Right atrium auricular region (tissue), 2 donors: ENCODE results near the gene COMP. TPM values are rescaled to one million over a fixed set of nuclear protein-coding genes. Genes with fewer than 3 reads are reported as not detected.
"Not testable (repeated sequence)": the region's sequence is repeated elsewhere in the genome, so short reads cannot be mapped to it uniquely, and the experiment has no call there.

Source experiments
- DNase-seq: peaks from one replicate; pipeline ENCODE4 v3.0.0-alpha.2; 2019; ENCODE audit warnings: low spot score
- H3K27ac ChIP-seq, 2 donors: fragments of 200-600 bp; sonication (generic); 1 replicate in 1 of 2; 2 replicates in 1 of 2; pipeline ENCODE4 v1.5.1; 2016 to 2019
- H3K27me3 ChIP-seq, 2 donors: fragments of 200-600 bp; sonication (generic); one replicate each; pipeline versions ENCODE4 v1.5.1 to v1.6.0; 2017 to 2019
- H3K36me3 ChIP-seq: fragments of 200-600 bp; sonication (generic); one replicate; pipeline ENCODE4 v1.5.1; 2016
- H3K4me1 ChIP-seq, 2 donors: fragments of 200-600 bp; sonication (generic); one replicate each; pipeline versions ENCODE4 v1.5.1 to v1.6.0; 2017 to 2019
- H3K4me3 ChIP-seq, 2 donors: fragments of 200-600 bp; sonication (generic); 1 replicate in 1 of 2; 2 replicates in 1 of 2; pipeline ENCODE4 v1.5.1; 2017 to 2019; ENCODE audit warnings: mild to moderate bottlenecking in 1 of 2, moderate library complexity in 1 of 2
- H3K9me3 ChIP-seq, 2 donors: fragments of 200-600 bp; sonication (generic); one replicate each; pipeline ENCODE4 v1.5.1; 2019
- total RNA-seq, 2 donors: library from RNA; depleted of rRNA; stranded (reverse); fragments of >200 nt; gene quantifications; one replicate each; pipeline ENCODE4 v1.1.0, GENCODE V29; 2016
- TF ChIP-seq, protein P1 (sequence below), 2 donors: fragments of 200-600 bp; sonication (generic); IDR thresholded peaks; one replicate each; pipeline ENCODE4 v1.5.1; 2019; ENCODE audit warnings: antibody characterized with exemption in 2 of 2

COMP gene
- total RNA-seq, 2 donors from 2014 or later: 7.8 to 12.5 TPM

DNA sequence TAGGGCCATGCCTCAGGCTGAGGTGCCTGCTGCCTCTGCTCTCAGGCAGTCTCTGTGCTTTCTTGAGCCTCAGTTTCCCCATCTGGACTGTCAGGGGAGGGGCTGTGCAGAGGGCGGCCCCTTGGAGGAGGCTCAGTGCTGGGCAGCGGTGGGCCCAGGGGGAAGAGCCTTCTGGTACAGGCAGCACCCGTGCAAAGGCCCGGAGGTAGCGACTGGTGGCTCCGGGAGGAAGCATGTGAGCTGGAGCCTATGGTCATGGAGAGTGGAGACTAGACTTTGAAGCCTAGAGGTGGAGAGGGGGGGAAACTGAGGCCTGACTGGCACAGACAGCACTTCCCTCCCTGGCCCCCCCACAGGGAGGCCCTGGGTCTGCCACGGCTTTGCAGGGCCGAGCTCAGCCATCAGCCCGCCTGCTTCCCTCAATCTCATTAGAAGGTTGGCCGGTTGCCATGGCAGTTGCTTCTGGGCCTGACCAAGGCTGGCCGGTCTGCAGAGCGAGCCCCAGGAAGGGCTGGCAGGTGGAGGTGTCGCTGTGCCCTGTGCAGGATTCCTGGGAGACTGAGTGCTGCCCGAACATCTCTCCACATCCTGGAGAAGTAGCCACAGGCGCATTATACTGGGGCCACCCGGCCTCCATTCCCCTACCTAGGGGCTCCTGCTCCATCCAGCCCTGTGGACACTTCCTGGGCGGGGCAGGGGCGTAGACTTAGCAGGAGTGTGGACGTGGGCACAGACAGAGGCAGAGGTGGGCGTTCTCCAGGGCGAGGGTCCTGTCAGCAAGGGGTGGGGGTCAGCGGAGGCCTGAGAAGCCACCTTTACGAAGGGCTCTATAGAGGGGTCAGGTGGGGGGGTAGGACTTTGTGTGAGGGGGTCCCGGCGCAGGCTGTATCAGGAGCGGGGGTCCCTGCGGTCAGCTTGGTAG is 54.4 kb downstream of the COMP start:
- H3K36me3 ChIP-seq: no peaks in the 10 kb centered on the region
- no peak overlapping the region for H3K27ac ChIP-seq
- H3K4me3 ChIP-seq: no peak overlapping the region
- TF ChIP-seq, protein P1, sequence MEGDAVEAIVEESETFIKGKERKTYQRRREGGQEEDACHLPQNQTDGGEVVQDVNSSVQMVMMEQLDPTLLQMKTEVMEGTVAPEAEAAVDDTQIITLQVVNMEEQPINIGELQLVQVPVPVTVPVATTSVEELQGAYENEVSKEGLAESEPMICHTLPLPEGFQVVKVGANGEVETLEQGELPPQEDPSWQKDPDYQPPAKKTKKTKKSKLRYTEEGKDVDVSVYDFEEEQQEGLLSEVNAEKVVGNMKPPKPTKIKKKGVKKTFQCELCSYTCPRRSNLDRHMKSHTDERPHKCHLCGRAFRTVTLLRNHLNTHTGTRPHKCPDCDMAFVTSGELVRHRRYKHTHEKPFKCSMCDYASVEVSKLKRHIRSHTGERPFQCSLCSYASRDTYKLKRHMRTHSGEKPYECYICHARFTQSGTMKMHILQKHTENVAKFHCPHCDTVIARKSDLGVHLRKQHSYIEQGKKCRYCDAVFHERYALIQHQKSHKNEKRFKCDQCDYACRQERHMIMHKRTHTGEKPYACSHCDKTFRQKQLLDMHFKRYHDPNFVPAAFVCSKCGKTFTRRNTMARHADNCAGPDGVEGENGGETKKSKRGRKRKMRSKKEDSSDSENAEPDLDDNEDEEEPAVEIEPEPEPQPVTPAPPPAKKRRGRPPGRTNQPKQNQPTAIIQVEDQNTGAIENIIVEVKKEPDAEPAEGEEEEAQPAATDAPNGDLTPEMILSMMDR (IDR thresholded peaks at IDR 0.05): no peak
- peaks cover 0 to 27% of the 10 kb centered on the region in 2 donors for H3K4me1 ChIP-seq
- H3K27me3 ChIP-seq: no peaks in the 10 kb centered on the region
- DNase-seq: no peak
- H3K9me3 ChIP-seq: no peaks in the 10 kb centered on the region

DNA sequence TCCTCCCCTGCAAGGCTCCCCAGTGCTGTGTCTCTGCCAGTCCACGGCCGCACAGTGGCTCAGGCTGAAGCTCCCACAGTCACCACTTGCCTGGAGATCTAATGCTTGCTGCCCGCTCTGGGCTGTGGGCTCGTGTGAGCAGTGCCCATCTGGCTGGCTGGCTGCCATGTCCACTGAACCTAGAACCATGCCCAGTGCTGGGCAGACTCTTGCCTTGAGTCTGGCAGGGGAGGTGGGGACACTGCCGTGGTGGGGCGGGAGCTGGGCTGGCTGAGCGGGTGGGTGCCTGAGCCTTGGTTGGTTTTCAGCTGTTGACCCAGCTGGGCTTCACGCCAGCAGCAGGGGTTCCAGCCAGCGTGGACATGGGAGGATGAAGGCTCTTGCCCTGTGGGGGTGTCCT is 55.4 kb downstream of the COMP start:
- H3K36me3 ChIP-seq: no peaks in the 10 kb centered on the region
- TF ChIP-seq, protein P1 (IDR thresholded peaks at IDR 0.05): no peak
- H3K27ac ChIP-seq: no peak overlapping the region
- H3K9me3 ChIP-seq: no peaks in the 10 kb centered on the region
- H3K4me1 ChIP-seq: peaks cover 0 to 21% of the 10 kb centered on the region in 2 donors
- no peak for DNase-seq
- no peaks in the 10 kb centered on the region for H3K27me3 ChIP-seq
- H3K4me3 ChIP-seq: no peak overlapping the region

DNA sequence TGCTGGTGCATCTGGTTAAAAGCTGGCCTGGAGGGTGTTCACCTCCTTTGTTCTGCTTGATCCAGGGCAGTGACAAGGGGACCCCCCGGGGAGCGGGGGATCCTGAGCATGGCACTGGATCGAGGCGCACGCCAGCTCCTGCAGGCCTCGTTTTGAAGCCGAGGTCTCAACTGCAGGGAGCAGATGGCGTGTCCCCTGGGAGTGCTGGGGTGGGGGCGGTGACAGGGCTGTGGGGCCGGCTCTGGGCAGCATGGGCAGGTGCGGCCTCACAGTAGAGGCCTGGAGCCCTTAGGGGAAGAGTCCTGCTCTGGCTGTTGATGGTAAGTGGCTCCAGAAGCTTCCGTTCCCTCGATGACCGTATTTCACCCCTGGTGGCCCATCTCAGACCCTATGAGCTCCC is 55.8 kb downstream of the COMP start:
- Histone ChIP-seq H3K4me1 (peaks cover 0 to 19% of the 10 kb centered on the region in 2 donors), H3K9me3 (no peaks in the 10 kb centered on the region), H3K4me3 (no peak overlapping the region), H3K27me3 (no peaks in the 10 kb centered on the region), H3K27ac (no peak overlapping the region), H3K36me3 (no peaks in the 10 kb centered on the region)
- no peak for DNase-seq
- TF ChIP-seq, protein P1 (IDR thresholded peaks at IDR 0.05): no peak

DNA sequence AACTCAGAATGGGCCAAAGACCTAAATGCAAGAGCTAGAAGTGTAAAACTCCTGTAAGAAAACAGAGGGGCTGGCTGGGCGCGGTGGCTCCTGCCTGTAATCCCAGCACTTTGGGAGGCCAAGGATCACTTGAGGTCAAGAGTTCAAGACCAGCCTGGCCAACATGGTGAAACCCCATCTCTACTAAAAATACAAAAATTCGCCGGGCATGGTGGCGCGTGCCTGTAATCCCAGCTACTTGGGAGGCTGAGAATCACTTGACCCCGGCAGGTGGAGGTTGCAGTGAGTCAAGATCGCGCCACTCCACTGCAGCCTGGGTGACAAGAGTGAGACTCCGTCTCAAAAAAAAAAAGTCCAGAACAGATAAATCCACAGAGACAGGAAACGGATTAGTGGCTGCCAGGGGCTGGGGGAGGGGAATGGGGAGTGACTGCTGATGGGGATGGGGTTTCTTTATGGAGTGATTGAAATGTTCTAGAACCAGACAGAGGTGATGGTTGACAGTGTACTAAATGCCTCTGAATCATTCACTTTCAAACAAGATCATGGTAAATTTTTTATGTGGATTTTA is 57.3 kb downstream of the COMP start:
- not testable (repeated sequence) for H3K36me3 ChIP-seq, H3K9me3 ChIP-seq

DNA sequence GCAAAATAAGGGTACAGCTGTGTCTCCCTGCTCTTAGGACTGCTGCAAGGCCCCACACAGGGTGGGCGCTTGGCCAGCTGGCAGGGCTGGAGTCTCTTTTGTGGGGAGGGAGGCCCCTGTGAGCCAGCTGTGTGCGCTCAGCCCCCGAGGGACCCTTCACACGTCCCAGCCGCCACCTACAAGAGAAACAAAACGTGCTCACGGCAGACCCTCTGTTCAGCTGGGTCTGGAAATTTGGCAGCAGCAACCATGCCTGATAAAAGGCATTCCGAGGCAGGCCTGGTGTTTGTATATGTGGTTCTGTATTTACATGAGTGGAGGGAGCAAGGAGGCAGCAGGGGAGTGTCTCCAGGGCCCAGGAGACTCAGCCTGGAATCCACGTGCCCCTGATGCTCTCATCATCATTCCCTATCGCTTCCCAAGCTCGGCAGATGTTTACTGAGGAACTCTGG is 57.9 kb downstream of the COMP start:
- Histone ChIP-seq H3K4me3 (no peak overlapping the region), H3K27ac (no peak overlapping the region), H3K9me3 (no peaks in the 10 kb centered on the region), H3K4me1 (peaks cover 0 to 19% of the 10 kb centered on the region in 2 donors), H3K36me3 (no peaks in the 10 kb centered on the region), H3K27me3 (no peaks in the 10 kb centered on the region)
- TF ChIP-seq, protein P1 (IDR thresholded peaks at IDR 0.05): no peak
- no peak for DNase-seq

More for the DNA sequence above, 57.3 kb downstream of the COMP start:
- DNase-seq, H3K4me3 ChIP-seq, H3K27me3 ChIP-seq, H3K27ac ChIP-seq: not testable (repeated sequence)
- H3K4me1 ChIP-seq: peaks cover 0 to 19% of the 10 kb centered on the region in 2 donors

Other genes with a start within 250 kb of the COMP start
- gene FKBP8, start 247.7 kb downstream of the COMP start, total RNA-seq: 100 to 1,000 TPM; 192 to 345 TPM
- 100 to 1,000 TPM in 1 of 2 donors, 10 to 100 TPM in 1; 60.7 to 114 TPM for gene KXD1, start 233.4 kb downstream of the COMP start, total RNA-seq
- gene UBA52, start 219.4 kb downstream of the COMP start, total RNA-seq: 100 to 1,000 TPM; 272 to 543 TPM
- gene REX1BD, start 202.5 kb downstream of the COMP start, total RNA-seq: 100 to 1,000 TPM; 119 to 171 TPM
- gene CRLF1, start 184.5 kb downstream of the COMP start, total RNA-seq: 10 to 100 TPM; 71.8 to 73.9 TPM
- gene TMEM59L, start 178.4 kb downstream of the COMP start, total RNA-seq: 1 to 10 TPM; 2.2 to 3.0 TPM
- 10 to 100 TPM in 1 of 2 donors, 1 to 10 TPM in 1; 5.7 to 11.3 TPM for gene KLHL26, start 154.3 kb downstream of the COMP start, total RNA-seq
- gene CRTC1, start 107.6 kb downstream of the COMP start, total RNA-seq: 1 to 10 TPM; 4.0 to 5.8 TPM
- 10 to 100 TPM; 27.6 to 61.5 TPM for gene UPF1, start 40.7 kb upstream of the COMP start, total RNA-seq
- 1 to 10 TPM in 1 of 2 donors, under 1 TPM in 1; 0.79 to 1.6 TPM for gene CERS1, start 104.9 kb upstream of the COMP start, total RNA-seq
- gene COPE, start 128.1 kb upstream of the COMP start, total RNA-seq: 100 to 1,000 TPM; 168 to 209 TPM
- gene DDX49, start 128.4 kb upstream of the COMP start, total RNA-seq: 10 to 100 TPM; 22.1 to 31.9 TPM
- 10 to 100 TPM; 13.6 to 39.8 TPM for gene HOMER3, start 149.9 kb upstream of the COMP start, total RNA-seq
- 10 to 100 TPM; 25.4 to 36.1 TPM for gene SUGP2, start 242.2 kb upstream of the COMP start, total RNA-seq
- gene ARMC6, start 242.3 kb upstream of the COMP start, total RNA-seq: 10 to 100 TPM; 13.7 to 14.4 TPM